ENCODE data around the gene KCNQ1.

KCNQ1 gene

GRCh38 chr11:2818021-2818420, 373.2 kb downstream of the KCNQ1 start:
- Histone ChIP-seq H3K27me3 (ENCODE audit: insufficient read depth, low read length) (peaks cover 15% of the 10 kb centered on the region; the same call in 1 of the 2 replicates), H3K4me1 (ENCODE audit: insufficient read depth, low read length, severe bottlenecking) (no peaks in the 10 kb centered on the region), H3K4me2 (ENCODE audit: low read length) (no peak overlapping the region), H3K9me2 (ENCODE audit: low read depth, low read length) (no peaks in the 10 kb centered on the region), H2AFZ (ENCODE audit: low read length) (no peak overlapping the region), H3K79me2 (ENCODE audit: insufficient read depth, low read length) (no peaks in the 10 kb centered on the region), H3K27ac (ENCODE audit: low read depth, low read length, poor library complexity, severe bottlenecking) (no peak overlapping the region), H3K9ac (ENCODE audit: low read length) (no peak overlapping the region), H3K36me3 (ENCODE audit: insufficient read depth, low read length) (peaks cover 3% of the 10 kb centered on the region; the same call in 1 of the 2 replicates), H4K20me1 (ENCODE audit: insufficient read depth, low read length) (no peaks in the 10 kb centered on the region), H3K4me3 (ENCODE audit: low read depth, low read length, poor library complexity, severe bottlenecking) (no peak overlapping the region), H3K9me3 (ENCODE audit: low read length) (peaks cover 4% of the 10 kb centered on the region; the same call in 1 of the 2 replicates), H3F3A (ENCODE audit: insufficient read depth, low read length) (no peaks in the 10 kb centered on the region)
- TF ChIP-seq EZH2 (IDR thresholded peaks at IDR 0.05; ENCODE audit: borderline replicate concordance, low read length) (no peak), CTCF (IDR thresholded peaks at IDR 0.05; ENCODE audit: low read length) (no peak)

- no peaks in the 10 kb centered on the region for H4K20me1 ChIP-seq (ENCODE audit: insufficient read depth, low read length)
- H3K9me3 ChIP-seq (ENCODE audit: low read length), result peaks cover 9% of the 10 kb centered on the region; the same call in 1 of the 2 replicates
- TF ChIP-seq EZH2 (IDR thresholded peaks at IDR 0.05; ENCODE audit: borderline replicate concordance, low read length), result no peak
- no peak for TF ChIP-seq CTCF (IDR thresholded peaks at IDR 0.05; ENCODE audit: low read length)
- H3K4me3 ChIP-seq (ENCODE audit: low read depth, low read length, poor library complexity, severe bottlenecking), result no peak overlapping the region
- H3K9ac ChIP-seq (ENCODE audit: low read length), result no peak overlapping the region
- peaks cover 3% of the 10 kb centered on the region; the same call in 1 of the 2 replicates for H3K36me3 ChIP-seq (ENCODE audit: insufficient read depth, low read length)
- H3F3A ChIP-seq (ENCODE audit: insufficient read depth, low read length), result no peaks in the 10 kb centered on the region
- H3K9me2 ChIP-seq (ENCODE audit: low read depth, low read length), result no peaks in the 10 kb centered on the region
- no peak overlapping the region for H3K4me2 ChIP-seq (ENCODE audit: low read length)
- H3K4me1 ChIP-seq (ENCODE audit: insufficient read depth, low read length, severe bottlenecking), result no peaks in the 10 kb centered on the region
- no peaks in the 10 kb centered on the region for H3K79me2 ChIP-seq (ENCODE audit: insufficient read depth, low read length)
- no peak overlapping the region for H2AFZ ChIP-seq (ENCODE audit: low read length)
- H3K27me3 ChIP-seq (ENCODE audit: insufficient read depth, low read length), result peaks cover 19% of the 10 kb centered on the region; the same call in 1 of the 2 replicates
- no peak overlapping the region for H3K27ac ChIP-seq (ENCODE audit: low read depth, low read length, poor library complexity, severe bottlenecking)
Measured at GRCh38 chr11:2818503-2818902, 373.7 kb downstream of the KCNQ1 start.

- Histone ChIP-seq H3K79me2 (ENCODE audit: insufficient read depth, low read length) (no peaks in the 10 kb centered on the region), H3K9me3 (ENCODE audit: low read length) (peaks cover 9% of the 10 kb centered on the region; the same call in 1 of the 2 replicates), H3F3A (ENCODE audit: insufficient read depth, low read length) (no peaks in the 10 kb centered on the region), H3K4me3 (ENCODE audit: low read depth, low read length, poor library complexity, severe bottlenecking) (no peak overlapping the region), H3K27me3 (ENCODE audit: insufficient read depth, low read length) (peaks cover 28% of the 10 kb centered on the region; the same call in 1 of the 2 replicates), H3K4me1 (ENCODE audit: insufficient read depth, low read length, severe bottlenecking) (no peaks in the 10 kb centered on the region), H3K9me2 (ENCODE audit: low read depth, low read length) (no peaks in the 10 kb centered on the region), H3K36me3 (ENCODE audit: insufficient read depth, low read length) (peaks cover 3% of the 10 kb centered on the region; the same call in 1 of the 2 replicates), H2AFZ (ENCODE audit: low read length) (no peak overlapping the region), H3K9ac (ENCODE audit: low read length) (no peak overlapping the region), H3K4me2 (ENCODE audit: low read length) (no peak overlapping the region), H4K20me1 (ENCODE audit: insufficient read depth, low read length) (no peaks in the 10 kb centered on the region), H3K27ac (ENCODE audit: low read depth, low read length, poor library complexity, severe bottlenecking) (no peak overlapping the region)
- TF ChIP-seq EZH2 (IDR thresholded peaks at IDR 0.05; ENCODE audit: borderline replicate concordance, low read length) (no peak), CTCF (IDR thresholded peaks at IDR 0.05; ENCODE audit: low read length) (no peak)
Measured at GRCh38 chr11:2819316-2819715, 374.5 kb downstream of the KCNQ1 start.
